ENCODE results near the gene PYM1.

DNA sequence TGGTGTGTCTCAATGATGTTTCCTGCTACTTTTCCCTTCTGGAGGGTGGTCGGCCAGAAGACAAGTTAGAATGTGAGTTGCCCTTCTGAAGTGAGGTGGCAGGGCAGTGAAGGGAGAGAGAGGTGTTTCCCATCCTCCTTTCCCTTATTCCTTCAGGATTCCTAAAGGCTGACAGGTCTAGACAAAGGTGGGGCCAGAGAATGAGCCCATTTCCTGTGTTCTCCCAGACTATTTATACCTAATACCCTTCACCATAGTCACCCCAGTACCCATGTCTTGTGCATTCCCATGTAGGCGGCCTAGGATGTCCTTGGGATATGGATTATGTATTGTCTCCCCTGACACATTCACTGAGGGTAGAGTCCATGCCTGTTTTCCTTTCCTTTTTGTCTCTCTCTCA lies 10.3 kb upstream of the PYM1 start:
- TF ChIP-seq KDM5A (IDR thresholded peaks at IDR 0.05; ENCODE audit: borderline replicate concordance, low read length) (no peak), EP300 (IDR thresholded peaks at IDR 0.05; ENCODE audit: low read depth in 2 of 2, low read length in 2 of 2) (no peak), EP300 (CRISPR knock-in tag; IDR thresholded peaks at IDR 0.05; ENCODE audit: borderline replicate concordance) (no peak), SIN3A (IDR thresholded peaks at IDR 0.05; ENCODE audit: borderline replicate concordance, low read depth, low read length) (no peak), NPAS2 (CRISPR knock-in tag; IDR thresholded peaks at IDR 0.05; ENCODE audit: borderline replicate concordance) (no peak), SAP130 (CRISPR knock-in tag; IDR thresholded peaks at IDR 0.05; ENCODE audit: low read depth) (no peak), RXRA (CRISPR knock-in tag; IDR thresholded peaks at IDR 0.05) (no peak), CBX1 (IDR thresholded peaks at IDR 0.05; ENCODE audit: low read depth) (no peak), KLF9 (CRISPR knock-in tag; IDR thresholded peaks at IDR 0.05; ENCODE audit: low read depth) (no peak), MIER3 (CRISPR knock-in tag; IDR thresholded peaks at IDR 0.05; ENCODE audit: borderline replicate concordance) (no peak), HIVEP1 (CRISPR knock-in tag; IDR thresholded peaks at IDR 0.05) (no peak)
- TF ChIP-seq, protein P1, sequence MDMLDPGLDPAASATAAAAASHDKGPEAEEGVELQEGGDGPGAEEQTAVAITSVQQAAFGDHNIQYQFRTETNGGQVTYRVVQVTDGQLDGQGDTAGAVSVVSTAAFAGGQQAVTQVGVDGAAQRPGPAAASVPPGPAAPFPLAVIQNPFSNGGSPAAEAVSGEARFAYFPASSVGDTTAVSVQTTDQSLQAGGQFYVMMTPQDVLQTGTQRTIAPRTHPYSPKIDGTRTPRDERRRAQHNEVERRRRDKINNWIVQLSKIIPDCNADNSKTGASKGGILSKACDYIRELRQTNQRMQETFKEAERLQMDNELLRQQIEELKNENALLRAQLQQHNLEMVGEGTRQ (IDR thresholded peaks at IDR 0.05; ENCODE audit: low read depth, low read length) = no peak
- TF ChIP-seq, protein P1 (CRISPR knock-in tag; IDR thresholded peaks at IDR 0.05; ENCODE audit: borderline replicate concordance) = no peak
- TF ChIP-seq, protein P2, sequence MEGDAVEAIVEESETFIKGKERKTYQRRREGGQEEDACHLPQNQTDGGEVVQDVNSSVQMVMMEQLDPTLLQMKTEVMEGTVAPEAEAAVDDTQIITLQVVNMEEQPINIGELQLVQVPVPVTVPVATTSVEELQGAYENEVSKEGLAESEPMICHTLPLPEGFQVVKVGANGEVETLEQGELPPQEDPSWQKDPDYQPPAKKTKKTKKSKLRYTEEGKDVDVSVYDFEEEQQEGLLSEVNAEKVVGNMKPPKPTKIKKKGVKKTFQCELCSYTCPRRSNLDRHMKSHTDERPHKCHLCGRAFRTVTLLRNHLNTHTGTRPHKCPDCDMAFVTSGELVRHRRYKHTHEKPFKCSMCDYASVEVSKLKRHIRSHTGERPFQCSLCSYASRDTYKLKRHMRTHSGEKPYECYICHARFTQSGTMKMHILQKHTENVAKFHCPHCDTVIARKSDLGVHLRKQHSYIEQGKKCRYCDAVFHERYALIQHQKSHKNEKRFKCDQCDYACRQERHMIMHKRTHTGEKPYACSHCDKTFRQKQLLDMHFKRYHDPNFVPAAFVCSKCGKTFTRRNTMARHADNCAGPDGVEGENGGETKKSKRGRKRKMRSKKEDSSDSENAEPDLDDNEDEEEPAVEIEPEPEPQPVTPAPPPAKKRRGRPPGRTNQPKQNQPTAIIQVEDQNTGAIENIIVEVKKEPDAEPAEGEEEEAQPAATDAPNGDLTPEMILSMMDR (CRISPR knock-in tag; IDR thresholded peaks at IDR 0.05) = no peak
- TF ChIP-seq, protein P3, sequence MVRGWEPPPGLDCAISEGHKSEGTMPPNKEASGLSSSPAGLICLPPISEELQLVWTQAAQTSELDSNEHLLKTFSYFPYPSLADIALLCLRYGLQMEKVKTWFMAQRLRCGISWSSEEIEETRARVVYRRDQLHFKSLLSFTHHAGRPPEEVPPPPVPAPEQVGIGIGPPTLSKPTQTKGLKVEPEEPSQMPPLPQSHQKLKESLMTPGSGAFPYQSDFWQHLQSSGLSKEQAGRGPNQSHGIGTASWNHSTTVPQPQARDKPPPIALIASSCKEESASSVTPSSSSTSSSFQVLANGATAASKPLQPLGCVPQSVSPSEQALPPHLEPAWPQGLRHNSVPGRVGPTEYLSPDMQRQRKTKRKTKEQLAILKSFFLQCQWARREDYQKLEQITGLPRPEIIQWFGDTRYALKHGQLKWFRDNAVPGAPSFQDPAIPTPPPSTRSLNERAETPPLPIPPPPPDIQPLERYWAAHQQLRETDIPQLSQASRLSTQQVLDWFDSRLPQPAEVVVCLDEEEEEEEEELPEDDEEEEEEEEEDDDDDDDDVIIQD (CRISPR knock-in tag; IDR thresholded peaks at IDR 0.05; ENCODE audit: low read depth) = no peak
- TF ChIP-seq, protein P4, sequence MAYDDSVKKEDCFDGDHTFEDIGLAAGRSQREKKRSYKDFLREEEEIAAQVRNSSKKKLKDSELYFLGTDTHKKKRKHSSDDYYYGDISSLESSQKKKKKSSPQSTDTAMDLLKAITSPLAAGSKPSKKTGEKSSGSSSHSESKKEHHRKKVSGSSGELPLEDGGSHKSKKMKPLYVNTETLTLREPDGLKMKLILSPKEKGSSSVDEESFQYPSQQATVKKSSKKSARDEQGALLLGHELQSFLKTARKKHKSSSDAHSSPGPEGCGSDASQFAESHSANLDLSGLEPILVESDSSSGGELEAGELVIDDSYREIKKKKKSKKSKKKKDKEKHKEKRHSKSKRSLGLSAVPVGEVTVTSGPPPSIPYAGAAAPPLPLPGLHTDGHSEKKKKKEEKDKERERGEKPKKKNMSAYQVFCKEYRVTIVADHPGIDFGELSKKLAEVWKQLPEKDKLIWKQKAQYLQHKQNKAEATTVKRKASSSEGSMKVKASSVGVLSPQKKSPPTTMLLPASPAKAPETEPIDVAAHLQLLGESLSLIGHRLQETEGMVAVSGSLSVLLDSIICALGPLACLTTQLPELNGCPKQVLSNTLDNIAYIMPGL (CRISPR knock-in tag; IDR thresholded peaks at IDR 0.05; ENCODE audit: borderline replicate concordance in 1 of 2, low read depth in 1 of 2) = no peak

Measured in HepG2 (cell line).